NCI-H510A treated with DMSO at 0.1 percent for 48 hours (cell line): ENCODE data around the gene BEST2.

Experiments used
- DNase-seq: peaks from one replicate; lab custom pipeline; 2025; lab: John Stamatoyannopoulos, UW

The BEST2 gene

GRCh38 chr19:12800923-12801465 lies 49.4 kb downstream of the BEST2 start:
- no peak for DNase-seq

- DNase-seq, result peak; percentile 83
Measured at GRCh38 chr19:12801466-12802266, 50.1 kb downstream of the BEST2 start, which contains the start of the genes PRDX2 and THSD8. PRDX2 (minus strand) TSS chr19:12801800; CDS start chr19:12801261, 539 bp downstream. THSD8 (plus strand) TSS chr19:12802069; CDS start chr19:12802072, 3 bp downstream.

GRCh38 chr19:12802267-12803106 lies 50.9 kb downstream of the BEST2 start:
- DNase-seq, result no peak

- DNase-seq, result no peak
Measured at GRCh38 chr19:12804051-12804450, 52.5 kb downstream of the BEST2 start.

GRCh38 chr19:12806242-12807081 lies 54.9 kb downstream of the BEST2 start, which contains the start of gene RNASEH2A:
RNASEH2A (plus strand) TSS chr19:12806584; CDS start chr19:12806674, 90 bp downstream.
- peak; percentile 87 for DNase-seq
